Vagina (tissue), 2 donors: ENCODE results near the gene MAP3K7.

ENCODE experiments used
- POLR2AphosphoS5 ChIP-seq, 2 donors: sonication (generic); formaldehyde crosslinking; IDR thresholded peaks; one replicate each; pipeline ENCODE4 v1.9.0; 2017; ENCODE audit warnings: antibody characterized with exemption in 2 of 2, mild to moderate bottlenecking in 2 of 2, low read depth in 1 of 2; ENCODE audit not compliant: insufficient read depth in 1 of 2
- TF ChIP-seq, protein P1 (sequence below), 3 experiments: fragments of 450-650 bp in 2 of 3; fragments of 200-600 bp in 1 of 3; sonication (generic) in 1 of 3; IDR thresholded peaks; one replicate each; pipeline ENCODE4 v1.5.1; 2017 to 2019; ENCODE audit warnings: antibody characterized with exemption in 3 of 3, mild to moderate bottlenecking in 2 of 3, moderate library complexity in 2 of 3

GRCh38 chr6:90488816-90489215 lies 98.1 kb downstream of the MAP3K7 start:
- no peak for TF ChIP-seq POLR2AphosphoS5 (IDR thresholded peaks at IDR 0.05; ENCODE audit: insufficient read depth in 1 of 2, low read depth in 1 of 2)
- TF ChIP-seq, protein P1, sequence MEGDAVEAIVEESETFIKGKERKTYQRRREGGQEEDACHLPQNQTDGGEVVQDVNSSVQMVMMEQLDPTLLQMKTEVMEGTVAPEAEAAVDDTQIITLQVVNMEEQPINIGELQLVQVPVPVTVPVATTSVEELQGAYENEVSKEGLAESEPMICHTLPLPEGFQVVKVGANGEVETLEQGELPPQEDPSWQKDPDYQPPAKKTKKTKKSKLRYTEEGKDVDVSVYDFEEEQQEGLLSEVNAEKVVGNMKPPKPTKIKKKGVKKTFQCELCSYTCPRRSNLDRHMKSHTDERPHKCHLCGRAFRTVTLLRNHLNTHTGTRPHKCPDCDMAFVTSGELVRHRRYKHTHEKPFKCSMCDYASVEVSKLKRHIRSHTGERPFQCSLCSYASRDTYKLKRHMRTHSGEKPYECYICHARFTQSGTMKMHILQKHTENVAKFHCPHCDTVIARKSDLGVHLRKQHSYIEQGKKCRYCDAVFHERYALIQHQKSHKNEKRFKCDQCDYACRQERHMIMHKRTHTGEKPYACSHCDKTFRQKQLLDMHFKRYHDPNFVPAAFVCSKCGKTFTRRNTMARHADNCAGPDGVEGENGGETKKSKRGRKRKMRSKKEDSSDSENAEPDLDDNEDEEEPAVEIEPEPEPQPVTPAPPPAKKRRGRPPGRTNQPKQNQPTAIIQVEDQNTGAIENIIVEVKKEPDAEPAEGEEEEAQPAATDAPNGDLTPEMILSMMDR (IDR thresholded peaks at IDR 0.05), result no peak
